Right hindlimb (tissue), 1 donor: Measurements from ENCODE around the gene POU4F1.
"Not testable (repeated sequence)": the region's sequence is repeated elsewhere in the genome, so short reads cannot be mapped to it uniquely, and the experiment has no call there.

ENCODE experiments used
- DNase-seq: peaks from one replicate; pipeline ENCODE4 v3.0.0-alpha.2; 2018

Gene POU4F1

GRCh38 chr13:78603240-78603957 lies at the start of gene POU4F1:
POU4F1 (minus strand) TSS chr13:78603552; CDS start chr13:78603326, 226 bp downstream.
- DNase-seq = peak; percentile 81

GRCh38 chr13:78652651-78653050 lies 49.3 kb upstream of the POU4F1 start:
- DNase-seq = no peak

- no peak for DNase-seq
Observed at GRCh38 chr13:78650717-78651083, 47.3 kb upstream of the POU4F1 start.

GRCh38 chr13:78649997-78650716 lies 46.8 kb upstream of the POU4F1 start:
- no peak for DNase-seq

- DNase-seq = not testable (repeated sequence)
Observed at GRCh38 chr13:78647109-78647678, 43.8 kb upstream of the POU4F1 start.

- no peak for DNase-seq
Observed at GRCh38 chr13:78638216-78638615, 34.9 kb upstream of the POU4F1 start.

GRCh38 chr13:78636495-78636894 lies 33.1 kb upstream of the POU4F1 start:
- no peak for DNase-seq

GRCh38 chr13:78632996-78633395 lies 29.6 kb upstream of the POU4F1 start:
- no peak for DNase-seq

GRCh38 chr13:78631077-78631476 lies 27.7 kb upstream of the POU4F1 start:
- no peak for DNase-seq

GRCh38 chr13:78630511-78630910 lies 27.2 kb upstream of the POU4F1 start:
- no peak for DNase-seq

GRCh38 chr13:78625384-78625783 lies 22.0 kb upstream of the POU4F1 start:
- DNase-seq = no peak

- no peak for DNase-seq
Observed at GRCh38 chr13:78623132-78623531, 19.8 kb upstream of the POU4F1 start.

- no peak for DNase-seq
Observed at GRCh38 chr13:78620936-78621470, 17.7 kb upstream of the POU4F1 start.

GRCh38 chr13:78618411-78618810 lies 15.1 kb upstream of the POU4F1 start:
- DNase-seq = no peak

GRCh38 chr13:78611040-78611439 lies 7.7 kb upstream of the POU4F1 start:
- no peak for DNase-seq

- DNase-seq = no peak
Observed at GRCh38 chr13:78610381-78610883, 7.1 kb upstream of the POU4F1 start.

GRCh38 chr13:78609464-78610205 lies 6.3 kb upstream of the POU4F1 start:
- no peak for DNase-seq

GRCh38 chr13:78608688-78609463 lies 5.5 kb upstream of the POU4F1 start:
- no peak for DNase-seq

- DNase-seq = no peak
Observed at GRCh38 chr13:78608252-78608687, 4.9 kb upstream of the POU4F1 start.

GRCh38 chr13:78607409-78608251 lies 4.3 kb upstream of the POU4F1 start:
- DNase-seq = no peak
